ENCODE measurements around the gene PDE6B. TPM values are rescaled to one million over a fixed set of nuclear protein-coding genes. Genes with fewer than 3 reads are reported as not detected.

The PDE6B gene
- total RNA-seq, 4 donors from 2014 or later, result 0.98 to 1.3 TPM; not detected in 2

GRCh38 chr4:683982-684622 lies 58.7 kb downstream of the PDE6B start:
- TF ChIP-seq EP300 (IDR thresholded peaks at IDR 0.05) (no peak), CTCF (IDR thresholded peaks at IDR 0.05) (peak; percentile 43 to 76 (median 57)), POLR2A (IDR thresholded peaks at IDR 0.05) (no peak)
- Histone ChIP-seq H3K27ac (peak overlapping the region in 1 of 4 donors; percentile 2), H3K4me3 (no peak overlapping the region), H3K27me3 (peaks cover 0 to 6% of the 10 kb centered on the region in 2 donors), H3K9me3 (no peaks in the 10 kb centered on the region), H3K4me1 (peaks cover 0 to 61% (median 20%) of the 10 kb centered on the region in 4 donors), H3K36me3 (no peaks in the 10 kb centered on the region)
- DNase-seq (ENCODE audit: low spot score in 2 of 2), result peak; percentile 42 to 67
- 28 to 31% methylated on average over 11 to 18 of the region's 19 CpGs for WGBS, 2 donors

GRCh38 chr4:684623-685327 lies 59.4 kb downstream of the PDE6B start:
- peaks cover 0 to 67% (median 23%) of the 10 kb centered on the region in 4 donors for H3K4me1 ChIP-seq
- DNase-seq (ENCODE audit: low spot score in 2 of 2), result no peak
- no peaks in the 10 kb centered on the region for H3K9me3 ChIP-seq
- no peaks in the 10 kb centered on the region for H3K36me3 ChIP-seq
- H3K4me3 ChIP-seq, result no peak overlapping the region
- WGBS, 2 donors, result 70 to 73% methylated on average over 13 to 20 of the region's 21 CpGs
- TF ChIP-seq EP300 (IDR thresholded peaks at IDR 0.05), result no peak
- TF ChIP-seq CTCF (IDR thresholded peaks at IDR 0.05), result no peak
- TF ChIP-seq POLR2A (IDR thresholded peaks at IDR 0.05), result no peak
- peaks cover 0 to 6% of the 10 kb centered on the region in 2 donors for H3K27me3 ChIP-seq
- no peak overlapping the region for H3K27ac ChIP-seq

GRCh38 chr4:685679-686412 lies 60.5 kb downstream of the PDE6B start:
- 89 to 90% methylated on average over 20 to 22 of the region's 37 CpGs for WGBS, 2 donors
- TF ChIP-seq POLR2A (IDR thresholded peaks at IDR 0.05), result no peak
- no peak for TF ChIP-seq EP300 (IDR thresholded peaks at IDR 0.05)

GRCh38 chr4:686413-687040 lies 61.2 kb downstream of the PDE6B start:
- H3K27ac ChIP-seq, result peak overlapping the region in 3 of 4 donors; percentile 45 to 82 (median 58)
- peaks cover 0 to 6% of the 10 kb centered on the region in 2 donors for H3K27me3 ChIP-seq
- DNase-seq (ENCODE audit: low spot score in 2 of 2), result no peak
- peaks cover 0 to 58% (median 14%) of the 10 kb centered on the region in 4 donors for H3K4me1 ChIP-seq
- H3K36me3 ChIP-seq, result no peaks in the 10 kb centered on the region
- no peaks in the 10 kb centered on the region for H3K9me3 ChIP-seq
- no peak for TF ChIP-seq CTCF (IDR thresholded peaks at IDR 0.05)
- no peak for TF ChIP-seq POLR2A (IDR thresholded peaks at IDR 0.05)
- no peak for TF ChIP-seq EP300 (IDR thresholded peaks at IDR 0.05)
- no peak overlapping the region for H3K4me3 ChIP-seq
- WGBS, 2 donors, result 87 to 91% methylated on average over 17 to 27 of the region's 31 CpGs

More at GRCh38 chr4:685679-686412, 60.5 kb downstream of the PDE6B start:
- Histone ChIP-seq H3K27ac (no peak overlapping the region), H3K27me3 (peaks cover 0 to 6% of the 10 kb centered on the region in 2 donors), H3K9me3 (no peaks in the 10 kb centered on the region), H3K36me3 (no peaks in the 10 kb centered on the region), H3K4me3 (no peak overlapping the region), H3K4me1 (peaks cover 0 to 63% (median 16%) of the 10 kb centered on the region in 4 donors)
- DNase-seq (ENCODE audit: low spot score in 2 of 2), result no peak
